Ishikawa (cell line): ENCODE results near the gene PGBD5.

ENCODE experiments used
- CEBPB ChIP-seq: IDR thresholded peaks from 2 replicates; pipeline ENCODE4 v1.6.1; 2012
- CREB1 ChIP-seq: IDR thresholded peaks from 2 replicates; pipeline ENCODE4 v1.6.1; 2012; ENCODE audit warnings: low read depth
- EGR1 ChIP-seq: IDR thresholded peaks from 2 replicates; pipeline ENCODE4 v1.6.1; 2012
- EP300 ChIP-seq: IDR thresholded peaks from 2 replicates; pipeline ENCODE4 v1.6.1; 2012; ENCODE audit warnings: borderline replicate concordance
- FOXM1 ChIP-seq: IDR thresholded peaks from 2 replicates; pipeline ENCODE4 v1.6.1; 2012; ENCODE audit warnings: low read depth, borderline replicate concordance
- NFIC ChIP-seq: IDR thresholded peaks from 2 replicates; pipeline ENCODE4 v1.6.1; 2012
- RAD21 ChIP-seq: IDR thresholded peaks from 2 replicates; pipeline ENCODE4 v1.6.1; 2012; ENCODE audit warnings: low read depth
- TAF1 ChIP-seq: IDR thresholded peaks from 2 replicates; pipeline ENCODE4 v1.6.1; 2012; ENCODE audit warnings: low read depth, mild to moderate bottlenecking
- TCF12 ChIP-seq: IDR thresholded peaks from 2 replicates; pipeline ENCODE4 v1.6.1; 2012; ENCODE audit warnings: low read depth
- TEAD4 ChIP-seq: IDR thresholded peaks from 2 replicates; pipeline ENCODE4 v1.6.1; 2012
- YY1 ChIP-seq: IDR thresholded peaks from 2 replicates; pipeline ENCODE4 v1.6.1; 2012; ENCODE audit warnings: low read depth
- ZBTB7A ChIP-seq: IDR thresholded peaks from 2 replicates; pipeline ENCODE4 v1.6.1; 2012; ENCODE audit warnings: low read depth
- TF ChIP-seq, protein P1 (sequence below): IDR thresholded peaks from 2 replicates; pipeline ENCODE4 v1.6.1; 2012
- TF ChIP-seq, protein P2 (sequence below): IDR thresholded peaks from 2 replicates; pipeline ENCODE4 v1.6.1; 2012; ENCODE audit warnings: low read depth, mild to moderate bottlenecking
- TF ChIP-seq, protein P3 (sequence below): IDR thresholded peaks from 2 replicates; pipeline ENCODE4 v1.6.1; 2012

Gene PGBD5

DNA sequence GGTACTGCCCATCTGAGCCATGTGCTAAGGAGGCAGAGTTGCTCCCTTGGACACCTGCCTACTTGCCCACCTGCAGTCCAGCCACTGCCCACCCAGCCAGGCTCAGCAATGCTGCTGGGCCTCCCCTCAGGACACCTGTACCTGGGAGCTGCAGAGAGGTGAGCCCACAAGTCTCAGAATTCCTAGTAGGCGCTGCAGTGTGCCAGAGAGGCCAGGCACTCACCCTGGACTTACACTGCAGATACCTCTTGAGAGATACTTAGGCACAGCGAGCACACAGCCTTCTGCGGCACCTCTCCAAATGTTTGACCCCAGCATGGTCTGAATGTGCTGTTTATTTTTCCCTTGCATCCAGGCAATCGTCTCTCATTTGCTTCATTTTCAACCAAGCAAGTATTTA lies 71.0 kb downstream of the PGBD5 start:
- TF ChIP-seq RAD21 (no peak), CREB1 (no peak), EGR1 (no peak), TAF1 (no peak), FOXM1 (no peak), TCF12 (no peak), ZBTB7A (no peak), CEBPB (no peak)
- TF ChIP-seq, protein P1, sequence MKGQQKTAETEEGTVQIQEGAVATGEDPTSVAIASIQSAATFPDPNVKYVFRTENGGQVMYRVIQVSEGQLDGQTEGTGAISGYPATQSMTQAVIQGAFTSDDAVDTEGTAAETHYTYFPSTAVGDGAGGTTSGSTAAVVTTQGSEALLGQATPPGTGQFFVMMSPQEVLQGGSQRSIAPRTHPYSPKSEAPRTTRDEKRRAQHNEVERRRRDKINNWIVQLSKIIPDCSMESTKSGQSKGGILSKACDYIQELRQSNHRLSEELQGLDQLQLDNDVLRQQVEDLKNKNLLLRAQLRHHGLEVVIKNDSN = no peak
- TF ChIP-seq, protein P2, sequence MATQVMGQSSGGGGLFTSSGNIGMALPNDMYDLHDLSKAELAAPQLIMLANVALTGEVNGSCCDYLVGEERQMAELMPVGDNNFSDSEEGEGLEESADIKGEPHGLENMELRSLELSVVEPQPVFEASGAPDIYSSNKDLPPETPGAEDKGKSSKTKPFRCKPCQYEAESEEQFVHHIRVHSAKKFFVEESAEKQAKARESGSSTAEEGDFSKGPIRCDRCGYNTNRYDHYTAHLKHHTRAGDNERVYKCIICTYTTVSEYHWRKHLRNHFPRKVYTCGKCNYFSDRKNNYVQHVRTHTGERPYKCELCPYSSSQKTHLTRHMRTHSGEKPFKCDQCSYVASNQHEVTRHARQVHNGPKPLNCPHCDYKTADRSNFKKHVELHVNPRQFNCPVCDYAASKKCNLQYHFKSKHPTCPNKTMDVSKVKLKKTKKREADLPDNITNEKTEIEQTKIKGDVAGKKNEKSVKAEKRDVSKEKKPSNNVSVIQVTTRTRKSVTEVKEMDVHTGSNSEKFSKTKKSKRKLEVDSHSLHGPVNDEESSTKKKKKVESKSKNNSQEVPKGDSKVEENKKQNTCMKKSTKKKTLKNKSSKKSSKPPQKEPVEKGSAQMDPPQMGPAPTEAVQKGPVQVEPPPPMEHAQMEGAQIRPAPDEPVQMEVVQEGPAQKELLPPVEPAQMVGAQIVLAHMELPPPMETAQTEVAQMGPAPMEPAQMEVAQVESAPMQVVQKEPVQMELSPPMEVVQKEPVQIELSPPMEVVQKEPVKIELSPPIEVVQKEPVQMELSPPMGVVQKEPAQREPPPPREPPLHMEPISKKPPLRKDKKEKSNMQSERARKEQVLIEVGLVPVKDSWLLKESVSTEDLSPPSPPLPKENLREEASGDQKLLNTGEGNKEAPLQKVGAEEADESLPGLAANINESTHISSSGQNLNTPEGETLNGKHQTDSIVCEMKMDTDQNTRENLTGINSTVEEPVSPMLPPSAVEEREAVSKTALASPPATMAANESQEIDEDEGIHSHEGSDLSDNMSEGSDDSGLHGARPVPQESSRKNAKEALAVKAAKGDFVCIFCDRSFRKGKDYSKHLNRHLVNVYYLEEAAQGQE = no peak

DNA sequence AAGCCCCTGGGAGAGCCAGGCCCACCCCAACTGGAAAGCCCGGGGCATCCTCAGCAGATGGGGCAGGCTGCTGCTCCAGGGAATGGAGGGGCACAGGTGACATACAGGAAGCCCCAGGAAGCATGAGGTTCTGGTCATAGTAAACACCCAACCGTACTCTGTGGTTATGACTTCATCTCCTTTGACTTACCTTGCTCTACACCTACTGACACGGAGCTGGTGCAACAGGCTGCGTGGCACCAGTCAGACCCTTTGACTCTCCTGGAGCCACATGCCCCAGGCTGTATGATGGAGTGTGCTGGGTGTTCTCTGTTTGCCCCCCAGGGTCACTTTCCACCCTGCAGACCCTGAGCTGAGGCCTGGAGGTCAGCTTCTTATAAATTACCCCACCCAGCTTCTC lies 72.1 kb downstream of the PGBD5 start:
- TF ChIP-seq NFIC = no peak
- TF ChIP-seq YY1 = no peak
- TF ChIP-seq CEBPB = no peak
- TF ChIP-seq, protein P1 = no peak

DNA sequence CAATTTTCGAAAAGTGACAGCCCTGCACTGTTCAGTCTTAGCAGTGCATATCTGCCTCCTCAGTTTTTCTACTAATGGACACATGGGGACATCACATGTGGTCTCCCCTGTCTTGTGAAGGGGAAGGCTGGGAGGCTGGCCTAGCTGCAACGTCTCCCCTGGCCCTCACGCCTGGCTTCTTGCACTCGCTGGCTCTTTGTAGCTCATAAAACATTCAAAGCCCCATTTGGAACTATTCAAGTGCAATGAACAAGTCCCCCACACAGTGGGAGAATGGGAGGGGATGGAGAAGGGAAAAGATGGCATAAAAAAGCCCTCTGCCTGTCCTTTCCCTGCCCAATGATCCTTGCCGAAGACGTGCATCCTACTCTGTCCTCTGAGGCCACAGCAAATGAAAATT lies 73.6 kb downstream of the PGBD5 start:
- TF ChIP-seq ZBTB7A (no peak), RAD21 (no peak), TEAD4 (no peak), FOXM1 (no peak), CREB1 (no peak), CEBPB (no peak), TAF1 (no peak), YY1 (no peak)
- TF ChIP-seq, protein P2 = no peak
- TF ChIP-seq, protein P1 = no peak
- TF ChIP-seq, protein P3, sequence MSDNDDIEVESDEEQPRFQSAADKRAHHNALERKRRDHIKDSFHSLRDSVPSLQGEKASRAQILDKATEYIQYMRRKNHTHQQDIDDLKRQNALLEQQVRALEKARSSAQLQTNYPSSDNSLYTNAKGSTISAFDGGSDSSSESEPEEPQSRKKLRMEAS = no peak

DNA sequence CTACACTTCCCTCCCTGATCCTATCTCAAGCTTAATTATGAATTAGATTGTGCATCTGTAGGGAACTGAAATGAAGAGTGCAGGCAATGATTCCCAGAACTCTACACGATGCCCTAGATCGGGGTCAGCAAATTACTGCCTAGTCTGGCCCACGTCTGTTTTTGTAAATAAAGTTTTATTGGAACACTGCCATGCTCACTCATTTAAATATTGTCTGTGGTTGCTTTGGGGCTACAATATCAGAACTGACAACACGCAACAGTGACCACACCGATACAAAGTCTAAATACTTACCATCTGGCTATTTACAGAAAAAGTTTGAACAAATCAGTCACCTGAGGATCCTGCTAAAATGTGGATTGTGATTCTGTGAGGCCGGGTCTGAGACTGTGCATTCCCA lies 74.1 kb downstream of the PGBD5 start:
- no peak for TF ChIP-seq EP300
- no peak for TF ChIP-seq TEAD4

DNA sequence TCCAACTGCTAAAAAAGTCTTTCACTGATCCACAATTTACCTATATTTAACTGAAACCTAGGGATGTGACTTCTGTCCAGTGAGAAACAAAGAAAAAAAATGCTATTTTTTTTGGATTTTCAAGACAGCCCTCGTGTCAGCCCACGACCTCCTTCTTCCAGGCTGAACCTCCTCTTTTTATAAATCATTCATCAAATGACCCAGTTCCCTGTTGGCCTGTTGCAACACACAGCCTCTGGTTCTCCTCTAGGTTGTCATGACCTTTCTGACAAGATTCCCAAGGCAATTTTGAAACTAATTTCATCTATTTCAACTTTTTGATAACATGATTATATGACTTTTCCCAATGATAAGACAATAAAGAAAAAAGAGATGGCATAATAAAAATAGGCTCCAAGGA lies 74.6 kb downstream of the PGBD5 start:
- TF ChIP-seq, protein P1 = no peak
- TF ChIP-seq, protein P3 = no peak
- TF ChIP-seq CEBPB = no peak
- no peak for TF ChIP-seq TAF1
- TF ChIP-seq RAD21 = no peak
- TF ChIP-seq TCF12 = no peak
- no peak for TF ChIP-seq TEAD4

DNA sequence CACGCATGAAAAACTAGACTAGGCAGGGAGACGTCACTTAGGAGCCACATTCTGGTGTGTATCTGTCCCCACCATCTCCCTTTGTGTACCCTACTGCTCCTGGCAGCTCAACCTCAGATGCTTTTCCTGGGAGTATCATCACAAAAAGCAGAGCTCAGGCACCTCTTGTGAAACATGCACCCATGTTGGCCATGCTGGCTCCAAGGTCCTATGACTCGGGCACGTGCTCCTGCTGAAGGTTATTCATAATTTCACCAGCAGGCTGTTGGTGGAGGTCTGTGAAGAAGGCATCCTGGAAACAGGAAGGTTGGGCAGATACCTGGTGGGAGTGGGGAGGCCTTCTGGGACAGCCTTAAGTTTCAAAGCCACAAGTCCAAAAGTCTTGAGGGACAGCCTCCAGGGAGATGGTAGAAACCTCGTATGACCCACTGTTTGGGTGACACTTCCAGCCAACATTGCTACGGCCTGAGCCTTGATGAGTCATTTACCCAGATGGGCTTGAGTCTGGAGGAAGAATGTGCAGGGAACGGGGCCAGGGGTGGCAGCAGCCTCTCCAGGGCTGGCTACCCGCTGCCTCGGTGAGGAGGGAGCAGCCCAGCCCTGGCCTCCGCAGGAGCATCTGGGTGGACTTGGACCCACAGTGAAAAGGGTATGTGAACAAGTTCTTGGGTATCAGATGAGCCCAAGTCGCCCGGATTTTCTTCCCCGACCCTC lies 75.8 kb downstream of the PGBD5 start:
- TF ChIP-seq NFIC (no peak), RAD21 (no peak), CREB1 (no peak), FOXM1 (no peak), TCF12 (no peak), CEBPB (no peak), EP300 (no peak), TAF1 (no peak), TEAD4 (no peak)
- TF ChIP-seq, protein P3 = no peak
- TF ChIP-seq, protein P2 = no peak
